HL-60/S4 (cell line): ENCODE measurements around the gene NEU2.

Source experiments
- in situ Hi-C: fragments of 300-500 bp; cut with MboI; formaldehyde crosslinking; loops from 2 replicates; pipeline ENCODE4 v1.14.3; 2022; ENCODE audit warnings: low sequenced_read_pairs

The NEU2 gene

DNA sequence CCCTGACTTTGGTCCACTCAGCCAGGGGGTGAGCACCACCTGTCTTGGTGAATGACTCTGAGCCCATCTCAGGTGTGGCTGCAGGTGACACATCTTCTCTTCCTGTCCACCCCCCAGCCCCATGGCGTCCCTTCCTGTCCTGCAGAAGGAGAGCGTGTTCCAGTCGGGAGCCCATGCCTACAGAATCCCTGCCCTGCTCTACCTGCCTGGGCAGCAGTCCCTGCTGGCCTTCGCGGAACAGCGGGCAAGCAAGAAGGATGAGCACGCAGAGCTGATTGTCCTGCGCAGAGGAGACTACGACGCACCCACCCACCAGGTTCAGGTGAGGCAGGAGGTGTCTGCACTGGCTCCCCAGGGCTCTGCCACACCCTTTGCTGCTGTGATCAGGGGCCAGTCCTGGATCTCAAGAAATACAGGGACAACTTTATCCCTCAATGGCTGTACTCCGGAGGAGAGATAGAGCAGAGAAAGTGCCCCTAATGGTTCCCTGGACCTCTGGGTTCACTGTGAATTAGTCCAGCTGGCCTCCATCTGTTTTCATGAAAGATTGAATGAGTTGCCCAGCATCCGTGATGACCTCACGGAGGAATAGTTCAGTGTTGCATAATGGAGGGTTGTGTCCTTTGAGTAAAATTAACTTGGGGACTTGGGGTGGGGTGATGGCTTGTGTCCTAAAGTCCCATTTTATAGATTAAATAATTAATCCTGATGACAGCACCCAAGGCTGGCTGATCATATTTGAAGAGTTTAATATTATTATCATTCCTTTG, at the start of gene NEU2:
Gene NEU2 (plus strand): TSS at position 122 of the 770 bp plus-strand sequence. CDS start 0 bp downstream, at position 122.
- in situ Hi-C loops = no loop called here

DNA sequence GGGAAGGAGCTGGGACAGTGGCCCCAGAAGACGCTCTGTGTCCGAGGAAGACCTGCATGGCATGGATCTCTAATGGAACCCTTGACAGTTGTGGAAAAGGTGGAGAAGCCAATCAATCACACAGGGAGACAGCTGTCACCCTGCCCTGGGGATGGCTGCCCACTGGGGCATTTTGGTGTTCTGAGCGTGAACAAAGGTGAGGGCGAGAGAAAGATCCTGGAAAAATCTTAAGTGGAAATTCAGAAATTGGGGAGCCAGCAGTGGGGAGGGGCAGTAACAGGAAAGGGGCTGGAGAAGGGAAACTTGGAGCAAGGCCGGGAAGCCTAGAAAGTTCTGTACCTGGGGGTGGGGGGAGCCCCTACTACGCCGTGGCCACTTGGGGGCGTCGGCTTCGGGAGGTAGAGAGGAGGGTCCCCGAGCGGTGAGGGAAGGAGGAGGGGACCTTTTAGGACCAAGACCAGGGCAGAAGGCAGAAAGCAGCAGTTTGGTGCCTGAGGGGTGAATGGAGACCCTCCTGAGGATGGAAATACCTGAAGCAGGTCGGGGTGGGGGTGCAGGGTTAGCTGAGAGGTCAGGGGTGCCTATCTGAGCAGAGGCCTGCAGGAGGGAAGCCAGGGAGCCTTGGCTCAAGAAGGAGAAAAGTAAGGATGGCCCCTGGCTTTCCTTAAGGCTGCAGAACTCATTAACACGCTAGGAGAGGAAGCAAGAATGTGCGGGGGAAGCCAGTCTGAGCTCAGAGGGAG, 49.4 kb upstream of the NEU2 start:
- in situ Hi-C loops = no loop called here

DNA sequence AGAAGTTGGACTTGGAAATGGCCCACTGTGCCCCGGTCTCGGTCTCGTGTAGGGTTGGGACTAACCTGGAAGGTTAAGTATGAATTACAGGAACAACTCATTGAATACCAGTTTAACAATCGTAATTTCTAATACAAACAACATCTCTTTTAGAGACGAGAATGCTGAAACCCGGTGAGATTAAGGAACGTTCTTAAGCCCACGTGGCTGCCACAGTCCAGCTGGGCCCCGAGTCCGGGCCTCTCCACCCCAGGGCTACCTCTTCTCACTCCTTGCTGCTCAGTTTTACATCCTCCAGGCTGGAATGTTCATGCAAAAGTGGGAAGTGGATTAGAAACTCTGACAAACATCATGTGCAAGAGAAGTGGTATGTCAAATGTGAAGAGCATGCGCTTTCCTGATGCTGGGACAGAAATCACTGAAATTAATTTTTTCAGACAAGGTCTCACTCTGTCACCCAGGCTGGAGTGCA, 48.8 kb upstream of the NEU2 start:
- in situ Hi-C loops = no loop called here

DNA sequence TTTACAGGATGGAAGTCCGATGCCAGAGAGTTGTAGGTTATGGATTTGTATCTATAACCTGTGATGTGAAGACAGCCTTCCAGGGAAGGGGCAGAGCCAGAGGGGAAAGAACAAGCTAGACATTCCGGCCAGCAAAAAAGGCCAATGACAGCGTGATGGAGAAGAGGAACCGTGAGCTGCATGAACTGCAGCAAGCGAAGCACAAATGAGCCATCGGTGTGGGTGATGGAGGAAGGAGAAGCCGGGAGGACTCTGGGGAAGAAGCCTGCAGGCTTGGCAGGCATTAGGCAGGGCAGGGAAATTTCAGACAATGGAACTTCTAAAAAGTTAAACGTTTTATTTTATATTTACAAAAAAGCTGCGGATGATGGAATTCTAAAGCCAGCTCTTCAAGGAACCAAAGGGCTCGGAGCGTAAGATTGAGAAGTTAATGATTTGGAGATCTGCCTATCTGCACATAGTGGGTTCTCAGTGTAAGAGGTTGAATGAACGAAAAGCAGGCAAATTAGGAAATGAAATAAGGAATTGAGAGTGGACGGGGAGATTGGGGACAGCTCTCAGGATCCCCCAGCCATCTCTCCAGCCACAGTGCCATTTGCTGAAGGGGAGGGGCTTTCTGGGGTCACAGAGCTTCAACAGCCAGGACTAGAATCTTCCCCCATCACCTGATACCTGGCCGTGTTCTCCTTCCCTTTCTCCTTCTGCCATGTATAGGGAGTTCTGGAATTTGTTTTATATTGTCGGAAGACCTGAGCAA, 47.8 kb upstream of the NEU2 start:
- in situ Hi-C loops = no loop called here

DNA sequence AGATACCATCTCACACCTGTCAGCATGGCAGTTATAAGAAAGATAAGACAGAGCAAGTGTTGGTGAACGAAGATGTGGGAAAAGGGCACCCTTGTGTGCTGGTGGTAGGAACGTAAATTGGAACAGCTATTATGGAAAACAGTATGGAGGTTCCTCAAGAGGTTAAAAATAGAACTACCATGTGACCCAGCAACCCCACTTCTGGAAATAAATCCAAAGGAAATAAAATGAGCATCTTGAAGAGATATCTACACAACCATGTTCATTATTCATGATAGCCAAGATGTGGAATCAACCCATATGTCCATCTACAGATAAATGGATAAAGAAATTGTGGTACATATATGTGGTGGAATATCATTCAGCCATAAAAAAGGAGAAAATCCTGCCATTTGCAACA, 46.3 kb upstream of the NEU2 start:
- in situ Hi-C loops = no loop called here

DNA sequence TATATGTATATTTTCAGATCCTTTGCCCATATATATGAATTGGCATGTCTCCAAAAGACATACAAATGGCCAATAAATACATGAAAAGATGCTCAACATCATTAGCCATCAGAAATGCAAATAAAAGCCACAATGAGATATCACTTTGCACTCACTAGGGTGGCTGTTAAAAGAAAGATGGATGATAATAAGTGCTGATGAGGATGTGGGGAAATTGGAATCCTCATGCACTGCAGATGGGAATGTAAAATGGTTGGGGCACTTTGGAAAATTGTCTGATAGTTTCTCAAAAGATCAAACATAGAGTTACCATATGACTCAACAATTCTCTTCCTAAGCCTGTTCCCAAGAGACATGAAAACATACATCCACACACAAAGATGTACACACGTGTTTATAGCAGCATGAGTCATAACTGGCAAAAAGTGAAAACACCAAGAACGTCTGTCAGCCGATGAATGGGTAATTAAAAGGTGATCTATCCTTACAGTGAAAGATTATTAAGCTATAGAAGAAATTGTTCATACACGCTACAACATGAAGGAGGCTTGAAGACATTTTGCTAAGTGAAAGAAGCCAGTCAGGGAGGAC, 39.1 kb upstream of the NEU2 start:
- in situ Hi-C loops = no loop called here

DNA sequence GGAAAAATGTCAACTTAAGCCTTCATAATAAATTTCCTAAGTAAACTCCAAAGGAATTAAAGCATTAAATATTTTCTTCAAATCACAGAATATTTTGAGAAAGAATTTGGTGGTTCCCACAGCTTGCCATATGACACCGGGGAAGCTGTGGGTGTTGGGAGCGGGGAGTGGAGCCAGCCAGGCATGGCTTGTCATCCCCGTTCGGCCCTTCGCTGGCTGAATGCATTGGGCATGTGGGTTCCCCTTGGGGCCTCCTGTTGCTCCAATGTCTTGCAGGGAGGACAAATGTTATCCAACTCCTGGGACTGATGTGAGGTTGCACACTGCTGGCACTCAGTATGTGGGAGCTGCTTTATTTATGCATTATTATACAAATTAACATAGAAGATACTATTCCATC, 38.0 kb upstream of the NEU2 start:
- in situ Hi-C loops = no loop called here

DNA sequence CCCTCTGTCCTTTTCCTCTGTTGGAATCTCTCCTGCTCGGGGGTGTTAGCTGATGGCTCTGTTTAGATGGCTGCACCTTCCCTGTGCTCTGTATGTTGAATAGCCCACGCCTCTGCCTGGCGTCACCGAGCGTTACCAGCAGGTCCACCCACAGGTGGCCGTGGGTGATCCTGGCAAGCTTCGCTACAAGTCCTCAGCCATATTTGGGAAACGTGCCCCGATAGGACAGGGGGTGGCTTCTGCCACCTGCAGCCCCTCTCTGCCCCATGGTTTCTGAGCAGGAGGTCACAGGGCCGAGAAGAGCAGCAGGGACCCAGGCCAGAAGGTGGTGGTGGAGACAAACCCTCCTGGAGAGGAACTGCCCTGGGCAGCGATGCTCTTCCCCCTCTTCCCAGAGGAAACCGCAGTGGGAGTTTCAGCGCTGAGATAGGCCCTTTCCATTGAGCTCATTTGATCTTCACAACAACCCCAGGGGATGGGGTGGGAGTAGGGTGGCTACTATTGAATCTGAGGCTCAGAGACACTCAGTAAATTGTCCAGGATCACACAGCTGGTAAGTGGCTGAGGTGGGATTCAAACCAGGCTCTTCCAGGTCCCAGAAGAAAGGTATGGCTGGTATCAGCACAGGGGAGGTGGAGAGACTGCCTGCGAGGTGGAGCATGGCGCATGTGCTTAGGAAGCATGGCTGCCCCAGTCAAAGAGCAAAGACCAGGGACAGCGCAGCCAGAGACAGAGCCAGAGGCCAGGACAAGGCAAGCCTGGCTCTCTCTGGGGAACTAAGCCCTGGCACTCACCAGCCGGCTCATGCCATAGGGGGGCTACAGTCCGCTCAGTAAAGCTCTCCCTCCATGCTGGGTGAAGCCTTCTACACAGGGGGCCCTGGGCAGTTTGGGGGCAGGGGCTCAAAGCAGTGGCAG, 34.5 kb upstream of the NEU2 start:
- in situ Hi-C loops = no loop called here

DNA sequence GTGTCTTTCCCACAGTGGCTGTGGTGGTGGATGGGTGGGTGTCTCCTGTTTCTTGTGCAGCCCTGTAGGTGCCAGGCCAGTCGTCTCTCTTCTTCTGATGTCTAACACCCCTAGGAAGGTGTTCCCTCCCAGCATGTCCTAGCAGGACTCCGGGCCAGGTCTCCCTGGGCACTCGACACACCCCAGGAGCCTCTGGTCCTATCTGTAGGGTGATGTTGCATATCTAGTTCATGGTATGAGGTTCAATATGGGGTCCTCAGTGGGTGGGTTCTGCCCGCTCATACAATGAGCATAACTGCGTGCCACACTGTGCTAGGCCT, 33.8 kb upstream of the NEU2 start:
- in situ Hi-C loops = no loop called here

DNA sequence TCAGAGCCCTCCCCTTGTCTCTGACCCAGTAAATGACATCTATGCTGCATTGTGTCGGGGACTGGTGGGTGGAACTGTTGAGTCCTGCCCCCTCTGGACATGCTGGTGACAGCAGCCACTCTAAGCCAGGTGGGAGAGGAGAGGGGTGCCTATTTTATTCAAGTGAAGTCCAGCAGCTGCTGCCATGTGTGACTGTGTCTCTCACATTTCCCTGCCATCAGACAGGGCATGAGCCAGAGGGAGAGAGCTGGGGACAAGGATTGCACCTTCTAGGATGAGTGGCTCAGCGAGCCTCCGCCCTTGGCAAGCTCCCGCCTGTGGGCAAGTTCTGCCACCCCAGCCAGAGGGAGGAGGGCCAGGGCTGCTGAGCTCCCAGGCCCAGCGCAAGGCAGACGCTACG, 33.1 kb upstream of the NEU2 start:
- in situ Hi-C loops = no loop called here

DNA sequence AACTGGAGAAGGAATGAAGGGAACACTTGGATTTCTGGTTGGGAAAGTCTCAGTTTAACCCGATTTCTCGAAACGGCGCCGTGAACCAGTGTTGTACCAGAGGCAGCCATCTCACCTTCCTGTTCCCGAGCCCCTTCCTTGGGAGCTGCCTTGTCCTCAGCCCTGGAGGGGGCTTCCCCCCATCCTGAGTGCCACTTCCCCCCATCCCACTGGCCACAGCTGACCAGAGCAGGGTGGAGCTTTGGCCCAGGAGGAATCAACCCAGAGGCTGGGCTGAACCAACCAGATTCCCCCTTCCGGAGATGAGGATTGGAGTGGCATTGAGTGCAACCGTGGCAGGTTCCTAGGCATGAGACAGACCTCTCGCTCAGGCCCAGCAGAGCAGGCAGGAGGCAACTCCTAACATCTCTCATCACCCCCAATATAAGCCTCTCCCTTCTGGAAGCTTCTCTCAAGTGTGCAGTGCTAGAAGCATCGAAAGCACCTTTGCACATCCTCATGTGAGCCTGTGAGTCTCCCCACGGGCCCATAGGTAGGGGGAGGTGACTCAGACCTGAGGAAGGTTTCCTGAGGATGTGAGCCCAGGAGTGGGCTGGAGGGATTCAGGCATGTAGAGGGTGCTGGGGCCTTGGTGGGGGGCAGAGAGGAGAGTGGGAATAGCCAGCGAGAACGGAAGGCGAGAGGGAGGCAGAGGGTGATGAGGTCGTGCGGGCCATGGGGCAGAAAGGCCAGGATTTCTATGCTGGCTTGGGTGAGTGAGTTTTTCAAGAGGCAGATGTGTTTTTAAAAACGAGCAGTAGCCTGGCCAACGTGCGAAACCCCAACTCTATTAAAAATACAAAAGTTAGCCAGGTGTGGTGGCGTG, 31.4 kb upstream of the NEU2 start:
- in situ Hi-C loops = loop anchor here (25.0 kb wide), 1 partner anchor 389 kb away; no protein-coding TSS in a partner anchor

DNA sequence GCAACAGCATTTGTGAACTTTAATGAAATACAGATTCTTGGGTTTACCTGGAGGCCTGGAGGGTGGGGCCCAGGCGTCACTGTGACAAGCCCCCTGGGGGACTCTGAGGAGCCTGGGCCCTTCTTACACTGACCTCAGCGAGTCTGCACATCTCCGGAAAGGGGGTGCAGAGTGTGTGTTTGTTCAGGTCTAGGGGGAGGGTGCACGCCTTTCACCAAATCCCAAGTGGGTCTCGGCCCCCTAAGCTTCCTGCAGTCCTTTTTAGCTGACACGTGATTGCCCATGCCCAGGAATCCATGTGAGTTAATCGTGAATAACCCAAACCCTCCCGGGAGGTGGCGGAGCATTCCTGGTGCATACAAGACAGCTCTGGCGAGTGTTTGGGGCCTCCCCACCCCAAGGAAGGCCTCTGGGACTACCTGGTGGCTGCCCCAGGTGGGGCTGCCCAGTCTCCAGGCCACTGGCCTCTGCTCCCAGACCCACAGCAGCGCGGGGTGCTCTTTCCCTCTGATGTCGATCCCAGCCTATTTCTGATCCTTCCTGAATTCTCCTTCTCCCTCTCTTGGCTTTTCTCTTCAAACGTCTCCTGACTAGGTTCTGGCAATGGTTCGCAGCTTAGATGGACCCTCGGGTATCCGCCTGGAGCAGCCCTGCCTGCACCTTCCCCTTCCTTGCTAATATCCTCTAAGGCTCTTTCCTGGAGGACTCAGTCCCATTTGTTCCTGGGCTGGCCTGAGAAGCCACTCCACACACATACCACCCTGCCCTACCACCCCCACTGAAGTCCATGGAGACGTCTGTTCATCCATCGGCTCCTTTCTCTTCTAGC, 29.4 kb upstream of the NEU2 start:
- in situ Hi-C loops = loop anchor here (25.0 kb wide), 1 partner anchor 391 kb away; no protein-coding TSS in a partner anchor

DNA sequence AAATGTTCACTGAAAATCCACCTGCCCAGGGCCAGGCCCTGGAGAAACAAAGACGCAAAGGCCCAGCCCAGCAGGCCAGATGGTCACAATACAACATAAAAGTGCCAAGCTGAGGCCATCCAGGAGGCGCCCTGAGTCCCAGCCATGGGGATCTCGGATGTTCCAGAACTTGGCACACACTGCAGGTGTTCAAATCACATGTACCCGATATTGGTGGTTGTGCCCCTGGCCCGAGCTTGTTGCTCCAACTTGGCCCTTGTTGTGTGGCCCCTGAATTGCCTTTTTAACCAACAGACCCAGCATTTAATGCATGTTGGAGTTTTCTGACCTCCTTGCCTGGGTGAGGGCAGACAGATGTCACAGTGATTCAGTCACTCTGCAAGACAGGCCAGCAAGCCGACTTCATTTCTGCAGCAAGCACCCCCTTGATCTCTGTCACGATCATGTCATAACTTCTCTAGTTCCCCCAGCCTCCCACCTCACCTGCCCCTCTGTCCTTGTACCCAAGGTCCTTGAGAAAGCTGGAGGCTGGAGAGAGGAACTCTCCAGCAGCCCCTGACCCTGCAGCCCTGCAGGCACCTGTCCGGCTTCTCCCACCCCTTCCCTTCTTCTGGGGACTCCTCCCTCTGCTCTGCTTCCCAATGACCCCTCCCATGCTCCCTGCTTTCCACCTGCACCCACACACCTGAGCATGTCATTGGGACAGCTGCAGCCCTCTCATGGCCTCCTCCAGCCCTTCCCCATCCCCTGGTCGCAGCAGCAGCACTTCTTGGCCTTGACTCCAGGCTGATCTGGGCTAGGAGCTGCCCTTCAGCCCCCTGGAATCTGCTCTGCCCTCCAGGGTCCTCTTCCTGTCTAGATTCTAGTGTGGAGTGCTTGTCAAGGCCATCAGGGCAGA, 28.6 kb upstream of the NEU2 start:
- in situ Hi-C loops = loop anchor here (25.0 kb wide), 1 partner anchor 392 kb away; no protein-coding TSS in a partner anchor

DNA sequence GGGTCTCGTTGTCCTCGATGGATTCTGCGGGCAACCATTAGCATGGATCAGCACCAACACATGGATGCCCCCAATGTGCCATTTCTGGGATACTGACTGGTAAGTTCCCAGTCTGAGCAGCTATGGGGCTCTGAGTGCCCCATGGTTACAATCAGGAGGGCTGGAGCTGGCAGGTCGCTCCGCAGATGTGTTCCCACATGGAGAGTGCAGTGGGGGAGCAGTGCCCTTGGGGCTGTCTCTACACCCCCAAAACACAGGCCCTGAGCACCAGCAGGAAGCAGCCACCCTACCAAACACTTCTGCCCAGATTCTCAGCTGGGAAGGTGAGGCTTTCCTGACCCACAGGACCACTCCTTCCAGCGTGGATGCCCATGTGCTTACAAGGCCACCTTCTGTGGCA, 27.4 kb upstream of the NEU2 start:
- in situ Hi-C loops = loop anchor here (25.0 kb wide), 1 partner anchor 393 kb away; no protein-coding TSS in a partner anchor

DNA sequence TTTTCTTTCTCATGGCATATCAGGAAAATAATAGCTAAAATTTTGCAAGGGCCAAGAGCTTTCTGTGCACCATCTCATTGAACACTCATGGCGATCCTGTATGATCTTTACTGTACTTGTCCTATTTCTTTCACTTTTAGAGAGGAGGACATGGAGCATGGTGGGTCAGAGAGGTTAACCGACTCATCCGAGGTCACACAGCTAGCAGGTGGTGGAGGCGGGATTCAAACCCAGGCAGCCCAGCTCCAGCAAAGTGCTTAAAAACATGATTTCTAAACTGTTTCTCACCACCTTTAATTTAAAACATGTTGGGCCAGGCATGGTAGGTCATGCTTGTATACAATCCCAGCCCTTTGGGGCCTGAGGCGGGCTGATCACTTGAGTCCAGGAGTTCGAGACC, 25.8 kb upstream of the NEU2 start:
- in situ Hi-C loops = loop anchor here (25.0 kb wide), 1 partner anchor 394 kb away; no protein-coding TSS in a partner anchor

DNA sequence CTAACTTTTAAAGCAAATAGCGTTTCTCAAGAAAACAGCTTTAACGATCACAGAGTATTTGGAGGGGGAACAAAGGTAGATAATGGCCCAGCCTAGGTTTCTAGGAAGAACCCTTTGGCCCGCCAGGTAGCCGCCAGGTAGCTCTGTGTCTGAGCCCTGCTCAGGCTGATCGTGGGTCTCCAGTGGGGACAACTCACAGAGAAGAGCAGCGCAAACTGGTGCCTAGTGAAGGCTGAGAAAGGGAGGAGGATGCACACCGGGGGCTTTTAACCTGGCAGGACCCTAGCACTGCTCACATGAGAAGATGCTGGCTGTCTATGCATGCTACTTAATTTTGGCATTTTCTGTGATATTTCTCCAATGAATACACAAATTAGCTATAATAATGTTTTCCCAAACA, 25.2 kb upstream of the NEU2 start:
- in situ Hi-C loops = loop anchor here (25.0 kb wide), 1 partner anchor 395 kb away; no protein-coding TSS in a partner anchor

DNA sequence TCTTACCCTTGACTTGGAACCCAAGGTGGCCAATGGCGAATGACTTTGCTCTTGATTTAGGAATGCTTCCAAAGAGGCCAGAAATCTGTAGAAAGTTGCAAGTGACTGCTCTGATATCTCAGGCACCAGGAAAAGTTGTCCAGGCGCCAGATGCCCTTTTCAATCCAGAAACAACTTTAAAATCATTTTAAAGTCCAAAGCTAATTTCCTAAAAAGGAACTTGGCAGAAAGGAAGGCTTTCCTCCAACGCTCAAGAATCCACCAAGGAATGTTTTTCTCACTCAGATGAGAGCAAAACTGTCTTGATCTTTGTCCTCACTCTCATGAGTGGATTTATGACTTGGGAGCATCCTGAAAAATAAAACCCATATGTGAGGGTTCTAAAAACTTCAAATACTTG, 24.7 kb upstream of the NEU2 start:
- in situ Hi-C loops = loop anchor here (25.0 kb wide), 1 partner anchor 395 kb away; no protein-coding TSS in a partner anchor
